ENCODE measurements around the gene LCORL.
"Not testable (repeated sequence)": the region's sequence is repeated elsewhere in the genome, so short reads cannot be mapped to it uniquely, and the experiment has no call there.

LCORL gene

DNA sequence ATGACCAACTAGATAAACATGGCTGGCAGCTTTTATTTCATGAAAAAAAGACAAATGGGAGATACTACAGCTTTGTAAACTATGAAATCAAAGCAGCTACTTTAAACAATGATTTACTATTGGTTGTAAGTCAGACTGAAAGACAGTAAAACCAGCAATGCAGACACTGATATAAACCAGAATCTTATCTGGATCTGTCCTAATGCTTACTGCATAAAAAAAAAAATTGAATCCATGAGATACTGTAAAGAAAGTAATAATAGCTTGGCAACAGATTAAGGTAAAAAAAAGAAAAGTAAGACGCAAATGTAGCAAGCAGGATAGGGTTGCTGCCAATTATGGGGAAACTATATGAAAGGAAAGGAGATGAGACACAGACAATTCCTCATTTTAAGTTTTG lies 7.3 kb downstream of the LCORL start:
- no peak for DNase-seq

DNA sequence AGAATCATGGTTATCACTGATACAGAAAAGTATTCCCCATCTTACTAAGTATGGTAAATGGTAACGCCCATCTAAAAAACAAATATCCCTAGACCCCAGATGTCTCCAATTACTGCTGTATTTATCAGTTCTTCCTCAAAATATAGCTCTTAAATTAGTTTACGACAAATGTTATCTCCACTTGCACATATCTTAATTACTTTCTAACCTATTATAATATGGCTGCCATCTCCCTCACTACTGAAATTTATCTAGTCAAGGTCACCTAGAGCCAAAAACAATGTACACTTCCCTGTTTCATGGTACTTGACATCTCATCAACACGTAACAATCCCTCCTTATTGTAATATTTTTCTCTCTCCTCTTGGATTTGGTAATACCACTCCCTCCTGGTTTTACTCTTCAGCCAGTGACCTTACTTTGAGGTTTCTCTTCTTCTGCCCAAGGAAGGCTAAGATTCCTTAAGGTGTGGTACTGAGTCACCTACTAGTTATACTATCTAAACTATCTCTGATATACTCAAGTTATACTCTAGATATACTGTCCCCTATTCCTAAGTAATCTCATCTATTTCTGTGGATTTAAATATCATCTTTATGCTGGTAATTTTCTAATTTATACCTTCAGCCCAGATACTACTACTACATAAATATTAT lies 8.6 kb downstream of the LCORL start:
- DNase-seq: no peak

DNA sequence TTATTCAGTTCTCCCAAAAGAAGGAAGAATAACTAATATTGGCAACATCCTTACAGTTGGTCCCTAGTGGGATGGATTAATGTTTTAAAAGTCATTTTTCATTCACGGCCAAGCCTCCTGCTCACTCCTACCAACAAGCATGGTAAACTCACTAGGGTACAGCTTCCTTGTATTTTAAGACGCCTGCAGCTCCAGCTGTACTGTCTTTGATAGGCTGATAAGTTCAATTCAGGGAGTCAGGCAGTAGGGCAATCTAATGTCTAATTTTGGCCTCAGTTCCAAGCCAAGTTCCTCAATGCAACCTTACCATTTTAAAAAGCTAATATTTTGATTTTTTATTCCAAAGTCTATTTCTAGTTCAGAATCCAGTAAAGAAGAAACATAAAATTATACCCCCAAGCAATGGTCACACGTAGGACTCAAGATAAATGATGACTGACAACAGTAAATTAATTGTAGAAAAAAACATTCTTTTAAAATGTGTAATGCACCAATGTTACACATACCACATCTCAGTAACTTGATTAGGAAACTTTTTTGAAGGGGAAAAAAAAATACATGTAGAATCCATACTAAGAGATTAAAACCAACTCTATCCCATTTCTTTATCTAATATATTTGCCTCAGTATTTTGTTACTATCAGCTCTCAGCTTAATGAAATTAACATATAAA lies 9.3 kb downstream of the LCORL start:
- no peak for DNase-seq

DNA sequence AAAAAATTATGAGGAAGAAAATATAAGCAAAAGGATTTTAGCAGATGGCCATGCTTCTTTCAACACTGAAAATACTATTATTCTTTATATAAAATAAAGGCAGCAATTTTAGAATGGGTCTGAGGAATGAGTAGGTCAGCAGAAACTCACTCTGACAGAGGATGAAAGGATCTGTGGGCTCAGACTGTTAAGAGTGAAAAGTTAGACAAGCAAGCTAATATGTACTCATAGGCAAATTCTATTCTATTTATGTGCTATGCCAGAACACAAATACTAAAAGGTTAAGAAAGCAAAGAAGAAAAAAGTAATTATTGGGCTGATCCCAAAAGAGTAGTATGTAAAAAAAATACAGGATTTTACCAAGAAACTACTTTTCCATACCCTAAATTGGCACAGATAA lies 13.9 kb downstream of the LCORL start:
- no peak for DNase-seq

DNA sequence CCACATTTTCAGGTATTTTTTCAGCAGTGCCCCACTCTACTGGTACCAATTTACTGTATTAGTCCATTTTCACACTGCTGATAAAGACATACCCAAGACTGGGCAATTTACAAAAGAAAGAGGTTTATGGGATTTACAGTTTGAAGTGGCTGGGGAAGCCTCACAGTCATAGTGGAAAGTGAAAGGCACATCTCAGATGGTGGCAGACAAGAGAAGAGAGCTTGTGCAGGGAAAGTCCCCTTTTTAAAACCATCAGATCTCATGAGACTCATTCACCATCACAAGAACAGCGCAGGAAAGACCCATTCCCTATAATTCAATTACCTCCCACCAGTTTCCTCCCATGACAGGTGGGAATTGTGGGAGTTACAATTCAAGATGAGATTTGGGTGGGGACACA lies 15.1 kb downstream of the LCORL start:
- DNase-seq: not testable (repeated sequence)

DNA sequence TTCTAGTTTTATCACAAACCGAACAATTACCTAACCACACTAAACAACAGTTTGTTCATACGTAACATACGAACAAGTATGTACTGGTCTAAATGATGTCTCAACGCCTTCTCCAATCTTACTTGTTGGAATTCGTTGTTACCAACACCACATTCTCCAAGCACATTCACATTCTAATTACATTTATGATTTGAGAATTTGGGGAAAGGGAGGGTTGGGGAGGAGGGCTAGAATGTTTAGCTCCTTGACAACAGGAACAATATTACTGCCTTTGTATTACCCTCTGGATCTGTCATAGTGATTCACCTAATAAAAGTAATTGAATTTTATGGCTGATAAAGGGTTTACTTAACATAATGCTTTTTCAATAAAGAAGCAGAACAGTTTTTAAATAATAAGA lies 24.4 kb downstream of the LCORL start:
- no peak for DNase-seq

DNA sequence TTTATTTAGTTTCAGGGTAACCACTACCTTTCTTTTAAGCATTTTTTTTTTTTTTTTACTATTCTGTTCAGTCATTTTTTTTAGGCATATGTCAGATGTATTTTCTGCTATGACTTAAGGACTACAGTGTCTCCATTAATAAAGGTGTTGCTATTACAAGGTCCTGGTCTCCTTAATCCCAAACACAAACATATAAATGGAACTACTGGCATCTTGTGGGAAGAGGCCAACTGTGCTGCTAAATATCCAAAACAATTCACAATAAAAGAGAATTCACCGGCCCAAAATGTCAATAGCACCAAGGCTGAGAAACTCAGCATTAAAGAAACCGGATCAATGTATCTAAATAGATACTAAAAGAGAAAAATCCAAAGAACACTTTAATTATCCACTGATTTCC lies 26.4 kb downstream of the LCORL start:
- DNase-seq: no peak

DNA sequence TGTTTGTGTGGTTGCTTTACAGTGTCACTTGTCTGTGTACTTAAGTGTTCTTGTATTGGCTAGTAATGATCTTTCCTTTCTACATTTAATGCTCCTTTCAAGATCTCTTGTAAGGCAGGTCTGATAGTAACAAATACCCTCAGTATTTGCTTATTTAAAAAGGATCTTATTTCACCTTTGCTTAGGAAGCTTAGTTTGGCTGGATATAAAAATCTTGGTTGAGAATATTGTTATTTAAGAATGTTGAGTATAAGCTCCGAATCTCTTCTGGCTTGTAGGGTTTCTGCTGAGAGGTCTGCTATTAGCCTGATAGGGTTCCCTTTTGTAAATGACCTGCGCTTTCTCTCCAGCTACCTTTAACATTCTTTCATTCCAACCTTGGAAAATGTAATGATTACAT lies 35.7 kb downstream of the LCORL start:
- DNase-seq: no peak

DNA sequence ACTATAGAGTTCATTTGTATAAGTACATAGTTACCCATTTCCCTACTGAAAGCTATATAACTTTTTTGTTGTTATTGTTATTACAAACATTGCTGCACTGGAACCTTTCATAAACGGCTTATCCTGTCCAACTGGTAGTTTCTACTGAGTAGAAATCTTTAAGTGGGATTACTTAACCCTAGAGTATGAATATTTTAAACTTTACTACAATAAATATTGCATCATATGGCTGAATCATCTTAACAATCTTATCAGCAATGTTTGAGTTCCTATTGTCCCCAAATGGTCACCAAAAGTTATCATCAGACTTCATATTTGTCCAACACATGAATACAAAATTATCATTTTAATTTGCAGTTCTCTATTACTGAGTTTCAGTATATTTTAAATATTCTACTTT lies 40.5 kb downstream of the LCORL start:
- DNase-seq: no peak

DNA sequence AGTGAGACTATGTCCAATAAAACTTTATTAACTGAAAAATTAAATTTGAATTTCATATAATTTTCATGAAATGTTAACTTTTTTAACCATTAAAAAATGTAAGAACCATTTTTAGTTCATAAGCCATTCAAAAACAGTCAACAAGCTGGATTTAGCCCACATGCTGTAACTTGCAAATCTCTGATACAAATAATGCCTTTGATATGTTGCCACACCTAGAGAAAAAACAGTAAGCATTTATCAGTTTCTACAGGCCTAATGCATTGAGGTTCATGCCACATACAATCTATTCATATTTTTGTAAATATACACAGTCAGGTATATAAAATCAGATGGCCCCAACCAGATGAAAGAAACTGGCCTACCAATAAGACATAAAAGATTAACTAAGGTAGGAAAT lies 52.8 kb downstream of the LCORL start:
- no peak for DNase-seq

DNA sequence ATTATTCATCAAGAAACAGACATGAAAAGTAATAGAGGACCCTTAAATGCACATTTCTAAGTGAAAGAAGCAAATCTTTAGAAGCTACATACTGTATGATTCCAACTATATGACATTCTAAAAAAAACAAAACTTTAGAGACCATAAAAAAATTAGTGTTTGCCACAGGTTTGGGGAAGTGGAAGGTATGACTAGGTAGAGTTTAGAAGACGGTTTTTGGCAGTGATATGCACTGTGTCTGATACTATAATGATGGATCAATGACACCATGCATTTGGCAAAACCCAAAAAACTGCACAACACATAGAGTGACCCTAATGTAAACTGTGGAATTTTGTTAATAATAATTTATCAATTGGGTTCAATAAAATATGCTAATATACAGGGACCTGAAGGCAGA lies 54.5 kb downstream of the LCORL start:
- DNase-seq: no peak

DNA sequence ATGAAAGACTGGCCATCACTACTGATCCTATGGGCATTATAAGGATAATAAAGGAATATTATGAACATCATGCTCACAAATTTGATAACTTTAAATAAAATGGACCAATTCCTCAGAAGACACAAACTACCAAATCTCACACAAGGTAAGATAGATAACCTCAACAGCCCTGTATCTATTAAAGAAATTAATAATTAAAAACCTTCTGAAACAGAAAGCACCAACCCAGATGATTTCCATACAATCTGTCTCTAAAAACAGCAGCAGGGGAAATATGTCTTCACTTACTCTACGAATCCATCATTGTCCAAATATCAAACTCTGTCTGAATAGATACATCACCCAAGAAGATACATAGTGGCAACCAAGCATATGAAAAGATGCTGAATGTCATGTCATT lies 55.2 kb downstream of the LCORL start:
- no peak for DNase-seq

DNA sequence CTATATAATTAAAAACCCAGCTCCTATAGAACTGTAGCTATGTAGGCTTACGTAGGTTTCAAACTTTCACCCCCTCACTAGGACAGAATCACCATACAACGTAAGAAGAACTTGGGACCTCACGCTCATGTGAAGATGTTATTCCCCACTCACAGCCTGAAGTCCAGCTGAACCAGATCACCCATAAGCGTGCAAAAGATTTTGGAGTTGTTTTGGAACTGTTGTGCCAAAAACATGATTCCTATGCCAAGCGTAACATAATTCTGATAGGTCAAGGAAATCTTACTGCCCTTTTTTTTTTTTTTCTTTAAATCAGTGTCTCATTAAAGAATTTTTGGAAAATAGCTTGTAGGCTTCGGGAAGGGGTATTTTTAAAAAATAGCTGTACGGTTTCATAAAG lies 57.0 kb downstream of the LCORL start:
- DNase-seq: no peak

DNA sequence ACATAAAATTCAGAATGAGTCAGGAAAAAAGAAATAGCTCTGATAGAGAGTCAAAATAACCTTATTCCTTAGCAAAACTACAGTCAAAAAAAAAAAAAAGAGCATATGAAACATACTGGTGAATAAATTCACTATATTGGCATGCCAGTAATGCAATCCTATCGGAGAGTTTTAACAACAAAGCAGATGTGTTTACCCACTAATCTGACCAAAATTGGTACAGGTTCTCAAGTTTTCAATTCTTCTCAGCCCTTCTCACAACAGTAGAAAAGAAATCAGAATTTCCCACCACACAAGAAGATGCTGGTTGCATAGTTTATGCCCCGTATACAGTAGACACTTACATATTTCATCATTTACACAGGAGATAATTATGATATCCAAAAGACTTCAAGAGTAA lies 59.4 kb downstream of the LCORL start:
- no peak for DNase-seq

DNA sequence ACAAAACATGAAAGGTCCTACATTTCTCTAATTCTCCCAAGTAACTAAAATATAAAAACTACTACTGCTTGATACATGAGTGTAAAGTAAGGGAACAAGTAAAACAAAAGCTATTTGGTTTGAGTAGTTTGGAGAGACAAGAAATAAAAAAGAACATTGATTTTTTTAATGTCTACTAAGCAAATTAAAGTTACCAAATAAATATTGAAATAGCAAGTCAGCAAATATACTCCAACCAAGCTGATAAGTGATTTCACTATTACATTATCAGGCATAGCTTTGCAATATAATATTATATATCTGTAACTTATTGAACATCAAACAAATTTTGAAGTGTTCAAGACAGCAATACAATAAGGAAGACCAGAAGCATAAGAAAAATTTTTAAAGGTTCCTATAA lies 60.3 kb downstream of the LCORL start:
- no peak for DNase-seq

DNA sequence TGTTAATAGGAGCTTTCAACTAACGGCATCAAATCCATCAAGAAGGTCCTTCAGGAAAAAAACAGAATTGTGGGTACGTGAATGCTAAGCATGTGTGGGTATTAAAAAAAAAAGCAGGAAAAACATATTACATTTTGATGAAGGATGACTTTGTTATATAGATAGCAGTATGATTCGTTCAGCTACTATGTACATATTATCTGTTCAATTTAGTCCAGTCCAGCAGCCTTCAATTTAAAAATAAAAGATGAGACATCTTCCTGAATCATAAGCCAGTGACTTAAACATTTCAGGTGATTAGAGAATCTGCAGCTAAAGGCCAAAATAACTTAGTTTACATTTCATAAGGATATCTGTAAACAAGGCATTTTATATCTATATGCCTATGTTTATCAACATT lies 63.4 kb downstream of the LCORL start:
- DNase-seq: no peak

DNA sequence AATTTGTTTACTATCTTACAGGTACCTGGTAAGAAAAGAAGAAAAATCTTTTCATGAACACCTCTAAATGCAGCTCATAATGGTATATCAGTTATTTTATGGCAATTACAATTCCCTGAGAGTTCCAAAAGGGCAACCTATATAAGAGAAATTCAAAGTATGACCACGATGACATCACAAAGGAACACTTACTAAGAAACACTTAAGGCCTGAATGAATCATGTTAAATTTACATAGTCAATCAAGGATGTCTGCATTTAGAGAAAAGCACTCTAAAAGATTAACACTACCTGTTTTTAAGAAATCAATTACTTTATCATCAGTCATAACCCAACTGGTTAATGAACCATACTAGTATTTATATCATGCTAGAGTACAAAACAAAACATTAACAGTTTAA lies 63.9 kb downstream of the LCORL start:
- no peak for DNase-seq

DNA sequence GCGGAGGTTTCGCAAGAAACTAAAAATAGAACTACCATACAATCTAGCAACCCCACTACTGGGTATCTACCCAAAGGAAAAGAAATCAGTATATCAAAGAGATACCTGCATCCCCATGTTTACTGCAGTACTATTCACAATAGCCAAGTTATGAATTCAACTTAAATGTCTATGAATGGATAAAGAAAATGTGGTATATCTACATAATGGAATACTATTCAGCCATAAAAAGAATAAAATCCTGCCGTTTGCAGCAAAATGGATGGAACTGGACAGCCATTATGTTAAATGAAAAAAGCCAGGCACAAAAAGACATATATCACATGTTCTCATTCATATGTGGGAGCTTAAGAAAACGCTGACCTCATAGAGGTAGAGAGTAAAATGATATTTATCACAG lies 65.3 kb downstream of the LCORL start:
- no peak for DNase-seq

DNA sequence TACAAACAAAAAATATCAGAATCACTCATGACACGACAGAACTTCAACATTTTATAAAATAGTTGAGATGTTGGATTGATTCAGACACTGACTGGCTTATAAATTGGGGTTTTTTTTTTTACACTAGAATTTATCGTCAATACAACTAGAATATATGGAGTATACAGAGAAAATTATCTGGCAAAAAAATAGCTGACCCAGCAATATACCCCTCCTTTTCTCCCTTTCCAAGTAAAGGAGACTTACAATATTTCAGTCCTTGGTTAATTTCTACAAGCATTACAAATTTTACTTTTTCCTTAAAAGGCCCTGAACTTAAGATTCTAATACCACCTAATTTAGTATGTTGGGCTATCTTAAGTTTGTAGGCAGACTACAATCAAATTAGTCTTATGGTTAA lies 76.3 kb downstream of the LCORL start:
- DNase-seq: no peak

DNA sequence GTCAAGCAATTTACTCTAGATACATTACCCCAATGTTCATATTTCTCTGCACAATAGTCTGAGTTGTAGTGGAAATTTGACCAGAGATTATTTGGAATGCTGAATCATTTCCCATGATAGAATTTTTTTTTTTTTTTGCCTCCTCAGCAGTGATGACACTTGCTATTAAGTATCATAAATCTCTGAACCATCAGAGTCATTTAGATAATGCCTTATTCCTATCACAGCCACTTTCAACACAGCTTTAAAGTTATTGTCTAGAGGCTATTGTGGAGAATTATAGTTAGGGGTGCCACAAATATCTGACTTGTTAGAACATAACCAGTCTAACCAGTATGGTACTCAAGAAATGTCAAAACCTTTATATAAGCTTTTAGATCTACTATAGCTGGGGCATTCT lies 79.8 kb downstream of the LCORL start:
- DNase-seq: no peak

DNA sequence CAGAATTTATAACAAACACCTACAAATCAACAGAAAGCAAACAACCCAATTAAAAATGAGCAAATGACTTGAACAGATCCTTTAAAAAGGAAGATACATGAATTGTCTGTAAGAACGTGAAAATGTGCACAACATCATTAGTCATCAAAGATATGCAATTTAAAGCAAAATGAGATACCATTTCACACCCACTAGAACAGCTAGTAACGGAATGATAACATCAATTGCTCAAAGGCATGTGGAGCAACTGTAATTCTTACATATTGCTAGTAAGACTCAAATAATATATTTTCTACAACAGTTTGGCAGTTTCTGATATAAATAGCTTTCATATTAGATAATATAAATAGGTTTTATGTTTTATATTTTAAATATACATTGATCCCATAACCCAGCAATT lies 82.5 kb downstream of the LCORL start:
- no peak for DNase-seq

DNA sequence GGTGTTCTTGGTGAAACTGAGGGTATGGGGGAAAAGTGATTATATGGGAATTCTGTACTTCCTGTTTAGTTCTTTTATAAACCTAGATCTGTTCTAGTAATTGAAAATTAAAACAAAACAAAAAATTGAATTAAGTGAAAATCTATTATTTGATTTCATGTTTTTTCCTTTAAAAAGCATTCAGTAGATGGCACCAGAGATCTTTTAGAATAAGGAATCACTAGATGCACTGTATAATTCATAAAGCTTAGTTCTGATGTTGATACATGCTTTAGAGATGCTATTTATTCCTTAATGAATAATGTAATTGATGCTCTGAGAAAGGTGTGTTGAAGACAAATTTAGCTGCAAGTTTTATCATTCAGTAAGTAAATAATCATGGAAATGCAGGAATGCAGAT lies 87.3 kb downstream of the LCORL start:
- no peak for DNase-seq

DNA sequence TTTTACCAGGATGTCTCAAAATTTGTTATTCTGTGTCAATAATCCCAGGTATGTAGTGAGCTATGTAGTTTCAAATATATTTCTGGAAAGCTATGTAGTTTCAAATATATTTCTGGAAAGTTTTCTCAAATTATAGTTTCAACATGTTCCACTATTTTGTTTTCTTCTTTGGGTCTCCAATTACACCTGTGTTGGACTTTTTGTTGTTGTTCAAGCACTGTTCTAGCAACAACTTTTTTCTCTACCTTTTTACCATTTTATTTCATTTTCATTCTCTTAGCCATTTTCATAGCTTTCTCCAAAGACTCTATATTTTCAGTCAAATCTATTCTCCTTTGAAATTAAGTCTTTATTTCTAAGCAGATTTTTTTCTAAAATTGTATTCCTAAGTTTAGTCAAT lies 88.4 kb downstream of the LCORL start:
- no peak for DNase-seq

DNA sequence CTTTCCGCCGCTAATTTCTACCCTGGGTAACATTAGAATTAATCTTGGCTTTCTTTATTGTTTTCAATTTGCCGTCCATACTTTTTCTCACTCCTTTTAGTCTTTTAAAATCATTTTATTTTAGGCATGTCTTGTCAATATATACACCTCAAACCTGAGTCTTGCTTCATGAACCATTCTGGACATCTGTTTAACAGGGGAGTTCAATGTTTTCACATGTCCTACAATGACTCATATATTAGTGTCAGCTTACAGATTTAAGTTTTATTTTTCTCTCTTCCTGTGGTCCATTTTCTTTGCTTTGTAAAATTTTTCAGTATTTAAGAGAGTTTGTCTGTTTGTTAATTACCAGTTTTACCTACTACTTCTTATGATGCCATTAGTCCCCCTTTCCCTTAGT lies 89.5 kb downstream of the LCORL start:
- no peak for DNase-seq

DNA sequence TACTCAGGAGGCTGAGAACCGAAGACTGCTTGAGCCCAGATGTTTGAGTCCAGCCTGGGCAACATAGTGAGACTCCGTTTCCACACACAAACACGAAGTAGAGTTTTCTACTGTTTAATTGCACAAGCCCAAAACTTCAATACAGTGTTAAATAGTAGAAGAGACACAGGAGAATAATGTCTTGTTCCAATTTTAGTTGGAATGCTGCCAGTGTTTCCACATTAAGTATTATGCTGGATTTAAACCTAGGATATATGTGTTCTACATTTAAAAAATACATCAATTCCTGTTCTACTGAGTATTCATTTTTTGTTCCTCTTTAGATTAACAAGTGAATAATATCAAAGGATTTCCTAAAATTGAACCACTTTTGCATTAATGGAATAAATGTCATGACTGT lies 91.3 kb downstream of the LCORL start:
- no peak for DNase-seq

All from RPMI8226 (cell line).